GM21825 (cell line): ENCODE data around the gene ESYT2.
"Not testable (repeated sequence)": the region's sequence is repeated elsewhere in the genome, so short reads cannot be mapped to it uniquely, and the experiment has no call there.

Experiments
- ATAC-seq: cut with Tn5 transposase; IDR thresholded peaks from one replicate; pipeline ENCODE4 v1.9.1; 2021; ENCODE audit warnings: mild to moderate bottlenecking, moderate library complexity; ENCODE audit not compliant: unreplicated experiment

The ESYT2 gene

GRCh38 chr7:158829342-158830210, at the start of gene ESYT2:
ESYT2 (minus strand) TSS chr7:158829509; CDS start chr7:158829418, 91 bp downstream.
- peak; percentile 83 for ATAC-seq

- ATAC-seq, result not testable (repeated sequence)
Observed at GRCh38 chr7:158878151-158879079, 49.1 kb upstream of the ESYT2 start.

- ATAC-seq, result no peak
Observed at GRCh38 chr7:158876984-158877383, 47.7 kb upstream of the ESYT2 start.

GRCh38 chr7:158869876-158870275, 40.6 kb upstream of the ESYT2 start:
- no peak for ATAC-seq

- ATAC-seq, result no peak
Observed at GRCh38 chr7:158868764-158869410, 39.6 kb upstream of the ESYT2 start.

GRCh38 chr7:158867214-158867984, 38.1 kb upstream of the ESYT2 start:
- no peak for ATAC-seq

- ATAC-seq, result no peak
Observed at GRCh38 chr7:158865977-158866376, 36.7 kb upstream of the ESYT2 start.

- ATAC-seq, result no peak
Observed at GRCh38 chr7:158865462-158865922, 36.2 kb upstream of the ESYT2 start.

- ATAC-seq, result no peak
Observed at GRCh38 chr7:158864833-158865232, 35.5 kb upstream of the ESYT2 start.

GRCh38 chr7:158864507-158864820, 35.2 kb upstream of the ESYT2 start:
- ATAC-seq, result no peak

GRCh38 chr7:158863611-158864506, 34.5 kb upstream of the ESYT2 start:
- ATAC-seq, result peak; percentile 32

- ATAC-seq, result peak; percentile 60
Observed at GRCh38 chr7:158862985-158863610, 33.8 kb upstream of the ESYT2 start.

GRCh38 chr7:158861936-158862704, 32.8 kb upstream of the ESYT2 start:
- ATAC-seq, result no peak

GRCh38 chr7:158861004-158861787, 31.9 kb upstream of the ESYT2 start:
- ATAC-seq, result no peak

- no peak for ATAC-seq
Observed at GRCh38 chr7:158860394-158860793, 31.1 kb upstream of the ESYT2 start.

- no peak for ATAC-seq
Observed at GRCh38 chr7:158858592-158859503, 29.5 kb upstream of the ESYT2 start.
